ENCODE data around the gene CDON. TPM values are rescaled to one million over a fixed set of nuclear protein-coding genes. Genes with fewer than 3 reads are reported as not detected.
"Not testable (repeated sequence)": the region's sequence is repeated elsewhere in the genome, so short reads cannot be mapped to it uniquely, and the experiment has no call there.

Gene CDON
- total RNA-seq, 1 donor from 2014 or later: 29.4 TPM

DNA sequence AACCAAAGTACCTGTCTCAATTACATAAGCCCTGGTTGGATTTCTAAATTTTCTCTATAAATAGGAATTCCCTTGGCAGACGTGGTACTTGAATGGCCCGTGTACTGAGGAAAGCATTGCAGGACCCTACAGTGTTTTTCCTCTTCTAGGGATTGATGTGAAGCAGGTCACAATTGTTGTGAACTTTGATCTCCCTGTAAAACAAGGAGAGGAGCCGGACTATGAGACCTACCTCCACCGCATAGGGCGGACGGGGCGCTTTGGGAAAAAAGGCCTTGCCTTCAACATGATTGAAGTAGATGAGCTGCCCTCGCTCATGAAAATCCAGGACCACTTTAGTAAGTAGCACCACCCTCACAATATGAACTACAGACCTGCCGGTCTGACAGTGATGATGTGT is 141.6 kb downstream of the CDON start:
- intact Hi-C loops (cut with DNase I): no loop called here
- ATAC-seq (no peak), DNase-seq (ENCODE audit: low spot score) (no peak)

DNA sequence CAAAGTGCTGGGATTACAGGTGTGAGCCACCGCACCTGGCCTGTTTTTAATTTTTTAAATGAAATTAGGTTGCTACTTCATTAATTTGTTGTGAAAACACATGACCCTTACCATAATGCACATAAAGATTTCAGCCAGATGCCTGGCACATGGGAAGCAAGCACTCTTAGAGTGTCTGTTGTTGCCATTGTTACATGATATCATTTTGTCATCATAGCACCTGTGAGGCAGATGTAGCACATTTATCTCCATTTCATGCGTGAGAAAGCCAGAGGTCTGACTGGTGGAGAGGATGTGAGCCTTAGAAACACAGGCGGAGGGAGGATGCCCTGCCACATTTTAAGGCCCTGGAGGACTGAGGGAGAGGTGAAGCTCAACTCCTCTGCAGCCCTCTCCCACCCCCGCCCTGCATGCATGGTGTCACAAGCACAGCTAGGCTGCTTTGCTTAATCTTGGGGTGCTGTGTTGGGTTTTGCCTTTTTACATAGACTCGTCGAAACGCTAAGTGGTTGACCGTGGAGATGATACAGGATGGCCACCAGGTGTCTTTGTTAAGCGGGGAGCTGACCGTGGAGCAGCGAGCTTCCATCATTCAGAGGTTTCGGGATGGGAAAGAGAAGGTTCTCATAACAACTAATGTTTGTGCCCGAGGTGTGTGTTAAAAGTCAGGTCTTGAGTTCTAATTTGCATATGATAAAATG is 144.4 kb downstream of the CDON start:
- intact Hi-C loops (cut with DNase I): no loop called here
- ATAC-seq (no peak), DNase-seq (ENCODE audit: low spot score) (no peak)

DNA sequence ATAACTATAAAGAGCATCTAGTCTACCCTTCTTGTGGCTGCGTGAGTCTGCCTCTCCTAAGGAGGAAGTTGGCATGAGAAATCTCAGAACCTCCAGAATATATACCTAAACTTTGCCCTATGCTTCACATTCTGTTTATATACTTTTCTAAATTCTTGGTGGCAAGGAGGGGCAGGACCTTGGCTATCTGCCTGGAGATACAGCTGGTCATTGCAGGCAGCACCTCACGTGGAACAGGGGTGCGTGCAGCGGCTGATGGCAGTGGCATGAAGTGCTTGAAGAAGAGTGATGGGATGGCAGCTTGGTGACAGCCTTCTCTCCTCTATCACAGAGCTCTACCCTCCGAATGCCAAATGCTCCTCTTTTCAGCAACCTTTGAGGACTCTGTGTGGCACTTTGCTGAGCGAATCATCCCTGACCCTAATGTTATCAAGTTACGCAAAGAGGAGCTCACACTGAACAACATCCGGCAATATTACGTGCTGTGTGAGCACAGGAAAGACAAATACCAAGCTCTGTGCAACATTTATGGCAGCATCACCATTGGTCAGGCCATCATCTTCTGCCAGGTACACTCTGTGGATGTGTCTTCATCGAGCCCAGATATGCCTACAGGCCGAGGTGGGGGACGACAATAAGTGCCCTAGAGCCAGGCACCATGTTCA is 145.9 kb downstream of the CDON start:
- intact Hi-C loops (cut with DNase I): no loop called here
- ATAC-seq (no peak), DNase-seq (ENCODE audit: low spot score) (no peak)

DNA sequence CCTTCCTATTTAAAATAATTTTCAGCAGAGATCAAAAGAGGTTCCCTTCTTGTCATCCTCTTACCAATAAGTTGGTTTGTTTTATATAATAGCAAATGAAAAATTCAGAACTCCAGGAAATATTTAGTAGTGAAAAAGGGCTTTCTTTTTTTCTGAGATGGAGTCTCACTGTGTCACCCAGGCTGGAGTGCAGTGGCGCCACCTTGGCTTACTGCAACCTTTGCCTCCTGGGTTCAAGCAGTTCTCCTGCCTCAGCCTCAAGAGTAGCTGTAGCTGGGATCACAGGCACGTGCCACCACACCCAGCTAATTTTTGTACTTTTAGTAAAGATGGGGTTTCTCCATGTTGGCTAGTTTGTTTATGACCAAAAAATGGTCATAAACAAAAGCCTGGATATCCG is 148.1 kb downstream of the CDON start:
- DNase-seq (ENCODE audit: low spot score); intact Hi-C loops (cut with DNase I); ATAC-seq: not testable (repeated sequence)

DNA sequence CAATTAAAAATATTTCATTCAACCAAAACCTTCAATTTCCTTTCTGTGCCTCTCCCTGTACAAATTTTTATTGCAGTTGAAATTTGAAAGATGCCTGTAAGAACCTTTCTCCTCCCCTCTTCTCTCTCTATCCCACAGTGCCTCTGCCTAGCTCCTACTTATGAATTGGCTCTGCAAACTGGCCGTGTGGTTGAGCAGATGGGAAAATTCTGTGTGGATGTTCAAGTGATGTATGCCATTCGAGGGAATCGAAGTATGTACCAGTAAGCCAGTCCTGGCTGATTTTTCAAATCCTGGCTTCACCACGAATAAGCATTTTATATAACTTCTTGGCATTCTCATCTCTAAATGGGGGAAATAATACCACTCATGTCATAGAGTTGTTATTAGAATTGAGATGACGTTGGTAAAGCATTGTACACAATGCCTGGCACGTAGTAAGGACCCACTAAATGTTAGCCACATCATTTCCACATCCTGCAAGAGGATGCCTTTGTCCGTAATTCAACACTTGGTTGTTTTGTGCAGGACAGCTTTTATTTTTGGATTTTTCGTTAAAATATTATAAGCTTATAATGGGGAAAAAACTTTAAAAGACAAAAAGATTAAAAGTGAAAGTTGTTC is 152.3 kb downstream of the CDON start:
- ATAC-seq: no peak
- DNase-seq (ENCODE audit: low spot score): no peak
- intact Hi-C loops (cut with DNase I): no loop called here

Other genes starting within 250 kb of the CDON start
- not detected for gene PATE4, start 229.6 kb downstream of the CDON start, total RNA-seq
- 4.1 TPM for gene HYLS1, start 175.2 kb downstream of the CDON start, total RNA-seq
- 10.7 TPM for gene PUS3, start 159.7 kb downstream of the CDON start, total RNA-seq
- 2.2 TPM for gene DDX25, start 158.4 kb downstream of the CDON start, total RNA-seq
- not detected for gene VSIG10L2, start 116.8 kb downstream of the CDON start, total RNA-seq
- 21.0 TPM for gene RPUSD4, start 148.8 kb upstream of the CDON start, total RNA-seq
- 19.4 TPM for gene FAM118B, start 148.9 kb upstream of the CDON start, total RNA-seq
- gene SRPRA, start 206.0 kb upstream of the CDON start, total RNA-seq: 80.4 TPM
- 27.9 TPM for gene FOXRED1, start 206.3 kb upstream of the CDON start, total RNA-seq
- gene TIRAP, start 220.2 kb upstream of the CDON start, total RNA-seq: 15.5 TPM
- 12.1 TPM for gene DCPS, start 241.2 kb upstream of the CDON start, total RNA-seq

Measured in sciatic nerve (tissue), 2 donors.